ENCODE data around the gene YKT6.

Gene YKT6

DNA sequence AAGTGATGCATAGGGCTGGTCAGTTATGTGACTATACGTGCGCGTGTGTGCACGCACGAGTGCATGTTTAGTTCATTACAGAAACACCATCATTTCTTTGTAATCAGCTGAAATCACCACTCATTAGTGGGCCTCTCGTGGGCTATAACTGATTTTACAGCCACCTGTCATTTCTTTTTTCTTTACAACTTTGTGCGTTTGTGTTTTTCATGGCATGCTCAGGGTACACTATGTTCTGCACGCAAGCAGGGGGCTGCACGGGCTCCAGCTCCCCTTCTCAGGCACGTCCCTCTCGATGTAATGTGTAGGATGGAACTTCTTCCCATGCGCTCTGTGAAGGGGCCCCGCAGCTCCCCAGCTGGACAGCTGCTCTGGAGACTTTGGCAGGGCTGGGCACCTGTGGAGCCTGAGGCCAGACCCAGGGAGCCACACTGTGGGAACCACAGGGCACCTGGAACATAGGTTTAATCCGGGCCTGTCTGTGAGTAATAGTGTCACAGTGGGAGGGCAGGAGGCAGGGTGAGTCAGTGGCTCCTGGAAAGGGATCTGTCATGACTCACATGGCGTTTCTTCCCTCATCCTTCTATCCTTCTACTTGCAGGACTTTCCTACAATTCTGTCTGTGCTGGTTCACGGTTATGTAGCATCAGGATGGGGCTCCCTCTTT lies 16.4 kb upstream of the YKT6 start:
- Histone ChIP-seq H3K27ac (ENCODE audit: insufficient read depth, low read length, poor library complexity, severe bottlenecking) (no peak overlapping the region), H3K27me3 (replicated peaks; ENCODE audit: control insufficient read depth, insufficient read depth, low read length, poor library complexity, severe bottlenecking) (no peaks in the 10 kb centered on the region), H3K9me3 (ENCODE audit: control insufficient read depth, low read length) (no peaks in the 10 kb centered on the region), H3K4me1 (ENCODE audit: control insufficient read depth, insufficient read depth, low read length, poor library complexity, severe bottlenecking) (no peaks in the 10 kb centered on the region), H3K36me3 (ENCODE audit: control insufficient read depth, insufficient read depth, low read length) (no peaks in the 10 kb centered on the region), H3K4me3 (ENCODE audit: insufficient read depth, low read depth, low read length, poor library complexity, severe bottlenecking) (no peak overlapping the region)
- no peak for DNase-seq

DNA sequence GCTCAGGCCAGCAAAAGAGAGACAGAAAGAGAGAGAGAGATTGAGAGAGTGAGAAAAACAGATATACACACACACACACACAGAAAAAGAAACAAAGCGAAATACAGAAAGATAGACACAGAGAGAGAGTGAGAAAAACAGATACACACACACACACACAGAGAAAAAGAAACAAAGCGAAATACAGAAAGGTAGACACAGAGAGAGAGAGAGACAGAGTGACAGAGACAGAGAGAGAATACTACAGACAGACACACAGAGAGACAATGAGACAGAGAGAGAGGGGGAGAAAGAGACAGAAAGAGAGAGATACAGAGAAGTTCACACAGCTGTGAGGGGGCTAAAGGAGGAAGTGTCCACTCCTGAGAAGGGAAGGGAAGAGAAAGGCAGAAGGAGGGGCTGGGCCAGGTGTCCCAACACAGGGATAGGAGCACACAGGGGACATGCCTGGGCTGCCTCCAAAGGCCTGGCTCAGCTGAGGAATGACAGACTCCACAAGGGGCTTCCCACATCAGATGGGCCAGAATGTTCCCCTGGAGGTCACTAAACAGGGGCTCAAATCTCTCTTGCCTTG lies 15.8 kb upstream of the YKT6 start:
- DNase-seq = no peak
- Histone ChIP-seq H3K9me3 (ENCODE audit: control insufficient read depth, low read length) (no peaks in the 10 kb centered on the region), H3K4me1 (ENCODE audit: control insufficient read depth, insufficient read depth, low read length, poor library complexity, severe bottlenecking) (no peaks in the 10 kb centered on the region), H3K27me3 (replicated peaks; ENCODE audit: control insufficient read depth, insufficient read depth, low read length, poor library complexity, severe bottlenecking) (no peaks in the 10 kb centered on the region), H3K4me3 (ENCODE audit: insufficient read depth, low read depth, low read length, poor library complexity, severe bottlenecking) (no peak overlapping the region), H3K36me3 (ENCODE audit: control insufficient read depth, insufficient read depth, low read length) (no peaks in the 10 kb centered on the region), H3K27ac (ENCODE audit: insufficient read depth, low read length, poor library complexity, severe bottlenecking) (no peak overlapping the region)

DNA sequence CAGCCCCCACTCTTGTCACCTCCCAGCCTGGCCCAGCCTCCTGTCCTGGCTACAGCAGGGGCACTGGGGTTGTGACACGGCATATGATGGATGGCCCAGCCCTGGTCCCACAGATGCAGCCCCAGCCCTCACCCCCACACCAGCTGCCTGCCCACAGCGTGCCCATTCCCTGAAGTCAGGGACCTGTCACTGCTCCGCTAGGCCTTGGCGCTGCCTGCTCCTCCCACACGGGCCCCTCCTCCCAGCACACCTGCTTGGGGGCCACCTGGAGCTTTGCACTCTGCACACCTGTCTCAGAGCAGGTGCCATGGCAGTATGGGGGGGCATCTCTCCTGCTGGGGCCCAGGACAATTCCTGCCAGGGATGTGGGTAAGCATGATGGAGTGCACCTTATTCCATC lies 15.0 kb upstream of the YKT6 start:
- Histone ChIP-seq H3K4me3 (ENCODE audit: insufficient read depth, low read depth, low read length, poor library complexity, severe bottlenecking) (no peak overlapping the region), H3K36me3 (ENCODE audit: control insufficient read depth, insufficient read depth, low read length) (no peaks in the 10 kb centered on the region), H3K9me3 (ENCODE audit: control insufficient read depth, low read length) (no peaks in the 10 kb centered on the region), H3K4me1 (ENCODE audit: control insufficient read depth, insufficient read depth, low read length, poor library complexity, severe bottlenecking) (no peaks in the 10 kb centered on the region), H3K27ac (ENCODE audit: insufficient read depth, low read length, poor library complexity, severe bottlenecking) (no peak overlapping the region), H3K27me3 (replicated peaks; ENCODE audit: control insufficient read depth, insufficient read depth, low read length, poor library complexity, severe bottlenecking) (no peaks in the 10 kb centered on the region)
- DNase-seq = no peak

DNA sequence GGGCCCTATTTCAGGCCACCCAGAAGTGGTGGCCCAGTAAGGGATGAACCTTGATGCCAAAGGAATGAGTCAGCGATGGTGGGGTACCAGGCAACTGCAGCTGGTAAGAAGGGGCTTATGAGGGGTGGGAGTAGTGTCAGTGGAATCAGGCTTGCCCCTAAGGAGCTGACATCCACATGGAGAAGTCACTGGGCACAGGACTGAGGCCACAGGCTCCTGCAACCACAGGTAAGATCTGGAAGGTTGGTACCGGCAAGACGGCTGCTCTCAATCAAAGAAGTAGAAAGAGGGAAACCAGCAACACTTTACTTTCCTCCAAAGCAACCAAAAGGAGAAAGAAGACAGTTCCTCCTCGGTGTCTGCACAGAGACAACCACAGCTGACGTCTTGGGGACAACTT lies 14.0 kb upstream of the YKT6 start:
- Histone ChIP-seq H3K27ac (ENCODE audit: insufficient read depth, low read length, poor library complexity, severe bottlenecking) (no peak overlapping the region), H3K4me1 (ENCODE audit: control insufficient read depth, insufficient read depth, low read length, poor library complexity, severe bottlenecking) (no peaks in the 10 kb centered on the region), H3K36me3 (ENCODE audit: control insufficient read depth, insufficient read depth, low read length) (no peaks in the 10 kb centered on the region), H3K27me3 (replicated peaks; ENCODE audit: control insufficient read depth, insufficient read depth, low read length, poor library complexity, severe bottlenecking) (no peaks in the 10 kb centered on the region), H3K9me3 (ENCODE audit: control insufficient read depth, low read length) (no peaks in the 10 kb centered on the region), H3K4me3 (ENCODE audit: insufficient read depth, low read depth, low read length, poor library complexity, severe bottlenecking) (no peak overlapping the region)
- DNase-seq = no peak

- Histone ChIP-seq H3K36me3 (ENCODE audit: control insufficient read depth, insufficient read depth, low read length) (no peaks in the 10 kb centered on the region), H3K27me3 (replicated peaks; ENCODE audit: control insufficient read depth, insufficient read depth, low read length, poor library complexity, severe bottlenecking) (no peaks in the 10 kb centered on the region), H3K4me1 (ENCODE audit: control insufficient read depth, insufficient read depth, low read length, poor library complexity, severe bottlenecking) (no peaks in the 10 kb centered on the region), H3K27ac (ENCODE audit: insufficient read depth, low read length, poor library complexity, severe bottlenecking) (no peak overlapping the region), H3K9me3 (ENCODE audit: control insufficient read depth, low read length) (no peaks in the 10 kb centered on the region), H3K4me3 (ENCODE audit: insufficient read depth, low read depth, low read length, poor library complexity, severe bottlenecking) (no peak overlapping the region)
- no peak for DNase-seq
Measured at GRCh38 chr7:44187636-44188416, 13.0 kb upstream of the YKT6 start.

DNA sequence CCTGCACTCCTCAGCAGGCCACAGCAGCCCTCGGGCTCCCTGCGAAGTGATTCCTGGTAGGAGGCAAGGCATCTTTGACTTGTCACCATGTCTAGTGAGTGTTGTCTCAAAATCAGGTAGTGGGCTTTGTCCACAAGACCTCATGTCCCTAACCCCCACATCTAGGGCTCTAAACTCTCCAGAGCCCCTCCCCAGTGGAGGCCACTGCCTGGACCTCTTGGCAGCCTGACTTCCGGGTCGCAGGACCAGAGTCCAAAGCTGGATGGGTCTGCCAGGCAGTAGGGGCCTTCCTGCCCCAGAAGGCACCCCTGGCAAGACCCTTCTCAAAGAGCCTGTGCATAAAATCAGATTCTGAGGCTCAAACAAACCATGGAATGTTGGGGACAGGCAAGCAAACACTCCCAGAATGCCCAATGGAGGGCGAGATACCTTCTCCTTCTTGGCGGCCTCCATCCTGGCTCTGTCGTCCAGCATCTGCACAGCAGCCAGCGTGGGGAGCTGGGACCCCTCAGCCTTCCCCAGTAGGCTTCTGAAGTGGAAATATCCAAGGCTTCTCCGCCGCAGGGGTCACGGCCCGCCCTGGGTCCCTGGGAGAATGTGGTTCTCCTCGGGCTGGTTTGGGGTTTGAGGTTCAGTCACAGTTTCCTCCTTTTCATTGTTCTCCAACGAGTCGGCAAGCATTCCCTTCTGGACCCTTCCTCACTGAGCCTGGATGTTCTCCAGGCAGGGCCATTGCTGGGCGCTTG lies 12.1 kb upstream of the YKT6 start:
- Histone ChIP-seq H3K27me3 (replicated peaks; ENCODE audit: control insufficient read depth, insufficient read depth, low read length, poor library complexity, severe bottlenecking) (no peaks in the 10 kb centered on the region), H3K4me3 (ENCODE audit: insufficient read depth, low read depth, low read length, poor library complexity, severe bottlenecking) (no peak overlapping the region), H3K36me3 (ENCODE audit: control insufficient read depth, insufficient read depth, low read length) (no peaks in the 10 kb centered on the region), H3K4me1 (ENCODE audit: control insufficient read depth, insufficient read depth, low read length, poor library complexity, severe bottlenecking) (no peaks in the 10 kb centered on the region), H3K9me3 (ENCODE audit: control insufficient read depth, low read length) (no peaks in the 10 kb centered on the region), H3K27ac (ENCODE audit: insufficient read depth, low read length, poor library complexity, severe bottlenecking) (no peak overlapping the region)
- DNase-seq = no peak

- DNase-seq = no peak
- Histone ChIP-seq H3K4me1 (ENCODE audit: control insufficient read depth, insufficient read depth, low read length, poor library complexity, severe bottlenecking) (no peaks in the 10 kb centered on the region), H3K36me3 (ENCODE audit: control insufficient read depth, insufficient read depth, low read length) (no peaks in the 10 kb centered on the region), H3K27me3 (replicated peaks; ENCODE audit: control insufficient read depth, insufficient read depth, low read length, poor library complexity, severe bottlenecking) (no peaks in the 10 kb centered on the region), H3K27ac (ENCODE audit: insufficient read depth, low read length, poor library complexity, severe bottlenecking) (no peak within 1 kb of the TSS), H3K9me3 (ENCODE audit: control insufficient read depth, low read length) (no peaks in the 10 kb centered on the region), H3K4me3 (ENCODE audit: insufficient read depth, low read depth, low read length, poor library complexity, severe bottlenecking) (no peak within 1 kb of the TSS)
Measured at GRCh38 chr7:44189286-44189992, 11.3 kb upstream of the YKT6 start, which contains the start of gene GCK. GCK (minus strand) TSS chr7:44189439; CDS start chr7:44188953, 486 bp downstream.

DNA sequence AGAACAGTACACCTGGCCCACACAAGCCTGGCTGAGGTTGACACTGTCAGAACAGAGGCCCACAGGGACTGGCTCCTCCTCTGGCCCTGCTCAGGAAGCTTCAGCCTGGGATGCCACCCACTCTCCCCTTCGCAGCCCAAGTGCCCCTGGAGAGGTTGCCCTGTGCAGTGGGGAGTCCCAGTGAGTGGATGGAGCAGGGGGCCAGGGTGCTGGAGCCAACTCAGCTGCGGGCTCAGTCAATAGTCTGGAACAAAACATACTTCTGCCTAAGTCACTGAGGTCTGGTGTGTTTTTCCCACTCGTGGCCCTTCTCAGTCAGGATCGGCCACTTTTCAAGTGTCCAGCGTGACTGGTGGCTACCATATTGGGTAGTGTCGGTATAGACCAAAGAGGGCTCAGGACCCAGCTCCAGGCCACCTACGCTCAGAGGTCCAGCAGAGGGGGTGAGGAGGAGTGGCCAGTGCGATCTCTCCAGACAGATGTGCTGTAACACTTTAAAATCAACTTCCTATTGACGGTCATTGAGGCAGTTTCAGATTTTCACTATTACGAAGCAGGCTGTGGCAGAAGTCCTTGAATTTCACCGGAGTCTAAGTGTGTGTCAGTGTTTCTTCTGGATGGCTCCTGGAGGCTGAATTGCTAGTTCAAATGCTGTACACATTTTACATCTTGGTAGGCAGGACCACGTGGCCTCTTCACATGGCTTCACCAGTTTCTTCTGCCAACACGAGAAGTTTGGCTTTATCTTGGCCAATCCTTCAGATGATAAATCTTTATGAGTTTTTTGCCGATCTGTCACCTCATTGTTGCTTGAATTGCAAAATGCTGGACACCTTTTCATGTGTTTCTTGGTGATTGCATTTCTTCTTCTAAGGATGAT lies 10.5 kb upstream of the YKT6 start:
- Histone ChIP-seq H3K9me3 (ENCODE audit: control insufficient read depth, low read length) (no peaks in the 10 kb centered on the region), H3K4me1 (ENCODE audit: control insufficient read depth, insufficient read depth, low read length, poor library complexity, severe bottlenecking) (no peaks in the 10 kb centered on the region), H3K4me3 (ENCODE audit: insufficient read depth, low read depth, low read length, poor library complexity, severe bottlenecking) (no peak overlapping the region), H3K27me3 (replicated peaks; ENCODE audit: control insufficient read depth, insufficient read depth, low read length, poor library complexity, severe bottlenecking) (no peaks in the 10 kb centered on the region), H3K27ac (ENCODE audit: insufficient read depth, low read length, poor library complexity, severe bottlenecking) (no peak overlapping the region), H3K36me3 (ENCODE audit: control insufficient read depth, insufficient read depth, low read length) (no peaks in the 10 kb centered on the region)
- DNase-seq = no peak

DNA sequence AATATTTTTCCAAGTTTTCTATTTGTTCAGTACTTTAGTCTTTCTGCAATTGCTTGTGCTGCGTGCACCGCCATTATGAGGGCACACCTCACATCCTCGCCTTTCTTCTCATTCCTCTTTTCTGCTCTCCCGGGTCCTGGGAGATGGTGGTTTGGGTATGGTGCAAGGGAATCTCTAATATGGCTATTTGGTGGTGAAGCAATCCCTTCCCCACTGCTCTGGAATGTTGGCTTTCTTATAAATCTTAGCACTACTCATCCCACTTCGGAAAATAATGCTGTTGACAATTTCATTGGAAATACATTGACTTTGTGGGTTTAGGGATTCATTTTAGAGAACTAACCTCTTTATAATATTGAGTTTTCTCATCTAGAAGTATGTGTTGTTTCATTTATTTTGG lies 9.6 kb upstream of the YKT6 start:
- Histone ChIP-seq H3K27ac (ENCODE audit: insufficient read depth, low read length, poor library complexity, severe bottlenecking) (no peak overlapping the region), H3K36me3 (ENCODE audit: control insufficient read depth, insufficient read depth, low read length) (no peaks in the 10 kb centered on the region), H3K4me1 (ENCODE audit: control insufficient read depth, insufficient read depth, low read length, poor library complexity, severe bottlenecking) (no peaks in the 10 kb centered on the region), H3K27me3 (replicated peaks; ENCODE audit: control insufficient read depth, insufficient read depth, low read length, poor library complexity, severe bottlenecking) (no peaks in the 10 kb centered on the region), H3K4me3 (ENCODE audit: insufficient read depth, low read depth, low read length, poor library complexity, severe bottlenecking) (no peak overlapping the region), H3K9me3 (ENCODE audit: control insufficient read depth, low read length) (no peaks in the 10 kb centered on the region)
- DNase-seq = no peak
